H4 (cell line): ENCODE measurements around the gene SERINC2. TPM values are rescaled to one million over a fixed set of nuclear protein-coding genes. Genes with fewer than 3 reads are reported as not detected.
A peak's percentile ranks its signal among the peaks of the same experiment; 100 is the strongest.
"Not testable (repeated sequence)": the region's sequence is repeated elsewhere in the genome, so short reads cannot be mapped to it uniquely, and the experiment has no call there.

Experiments
- DNase-seq: peaks from one replicate; pipeline ENCODE4 v3.0.0-alpha.2; 2015; ENCODE audit warnings: low spot score
- total RNA-seq: library from RNA; depleted of rRNA; stranded (reverse); fragments of >200 nt; shearing (Covaris generic); gene quantifications from 2 replicates; pipeline ENCODE4 v1.2.3, GENCODE V29; 2014

Gene SERINC2
- total RNA-seq, 1 experiment from 2014 or later: 15.0 TPM

DNA sequence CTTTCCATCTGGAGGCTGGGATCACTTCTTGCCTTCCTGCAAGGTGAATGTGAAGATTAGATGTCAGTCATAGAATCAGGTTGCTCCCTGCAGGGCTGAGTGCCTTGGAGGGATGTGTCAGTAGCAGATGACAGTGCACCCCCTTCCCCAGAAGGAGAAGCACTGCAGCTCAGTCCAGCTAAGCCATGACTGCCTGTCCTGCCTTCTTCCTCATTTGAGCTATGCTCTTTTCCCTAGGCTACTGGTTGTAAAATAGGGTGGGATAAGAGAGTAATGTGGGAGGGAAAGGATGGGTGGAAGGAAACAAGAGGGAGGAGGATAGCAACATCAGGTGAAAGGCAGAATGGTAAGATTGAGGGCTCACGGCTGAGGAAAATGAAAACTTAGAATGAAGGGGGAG, 29.0 kb upstream of the SERINC2 start:
- DNase-seq: no peak

DNA sequence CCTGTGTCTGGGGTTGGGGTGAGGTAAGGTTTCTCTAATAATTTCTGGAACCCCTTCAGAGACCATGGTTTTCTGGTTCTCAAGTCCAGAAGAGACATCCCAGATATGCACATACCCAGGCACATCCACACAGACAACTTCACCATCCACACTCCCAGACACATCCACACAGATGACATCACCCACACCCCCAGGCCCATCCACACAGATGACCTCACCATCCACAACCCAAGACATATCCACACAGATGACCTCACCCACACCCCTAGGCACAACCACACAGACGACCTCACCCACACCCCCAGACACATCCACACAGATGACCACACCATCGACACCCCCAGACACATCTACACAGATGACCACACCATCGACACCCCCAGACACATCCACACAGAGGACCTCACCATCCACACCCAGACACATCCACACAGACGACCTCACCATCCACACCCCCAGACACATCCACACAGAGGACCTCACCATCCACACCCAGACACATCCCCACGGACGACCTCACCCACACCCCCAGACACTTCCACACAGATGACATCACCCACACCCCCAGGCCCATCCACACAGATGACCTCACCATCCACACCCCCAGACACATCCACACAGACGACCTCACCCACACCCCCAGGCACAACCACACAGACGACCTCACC, 26.3 kb upstream of the SERINC2 start:
- not testable (repeated sequence) for DNase-seq

DNA sequence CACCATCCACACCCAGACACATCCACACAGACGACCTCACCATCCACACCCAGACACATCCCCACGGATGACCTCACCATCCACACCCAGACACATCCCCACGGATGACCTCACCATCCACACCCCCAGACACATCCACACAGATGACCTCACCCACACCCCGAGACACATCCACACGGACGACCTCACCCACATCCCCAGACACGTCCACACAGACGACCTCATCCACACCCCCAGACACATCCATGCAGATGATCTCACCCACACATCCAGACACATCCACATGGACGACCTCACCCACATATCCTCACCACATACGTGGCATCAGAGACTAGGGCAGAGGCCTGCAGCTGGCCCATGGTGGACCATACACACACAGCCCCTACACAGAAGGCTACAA, 25.4 kb upstream of the SERINC2 start:
- DNase-seq: no peak

DNA sequence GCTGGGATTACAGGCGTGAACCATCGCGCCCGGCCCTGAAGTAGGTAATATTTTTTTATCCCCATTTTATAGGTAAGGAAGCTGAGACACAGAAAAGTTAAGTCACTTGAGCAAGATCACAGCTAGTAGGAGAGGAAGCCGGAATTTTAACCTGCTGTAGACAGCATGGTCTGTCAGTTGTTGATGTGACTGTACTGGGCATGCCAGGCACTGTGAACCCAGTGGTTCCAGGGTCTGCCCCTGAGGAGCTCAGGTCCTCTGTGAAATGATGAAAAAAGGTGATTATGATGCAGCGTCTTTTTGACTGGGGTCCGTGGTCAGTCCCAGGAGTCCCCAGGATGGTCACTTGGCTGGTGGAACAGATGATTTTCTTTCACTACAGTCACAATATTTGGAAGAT, 23.4 kb upstream of the SERINC2 start:
- DNase-seq: no peak

DNA sequence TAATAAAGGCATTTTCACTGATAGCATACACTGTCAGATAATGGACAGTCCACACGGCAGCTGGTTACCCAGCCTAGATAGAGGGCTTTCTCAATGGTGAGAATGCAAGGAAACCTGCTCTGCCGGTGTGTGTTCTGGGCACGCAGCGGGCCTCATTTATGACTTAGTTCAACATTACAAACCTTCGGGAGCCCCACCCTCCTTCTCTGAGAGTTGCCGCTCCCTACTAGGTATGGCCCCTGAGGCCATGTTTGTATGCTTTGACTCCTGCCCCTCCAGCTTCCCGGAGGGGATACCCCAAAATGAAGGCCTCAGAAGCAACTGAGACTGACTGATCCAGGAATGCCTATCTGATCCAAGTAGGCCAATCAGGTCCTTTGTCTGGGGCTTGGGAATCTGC, 22.9 kb upstream of the SERINC2 start:
- no peak for DNase-seq

DNA sequence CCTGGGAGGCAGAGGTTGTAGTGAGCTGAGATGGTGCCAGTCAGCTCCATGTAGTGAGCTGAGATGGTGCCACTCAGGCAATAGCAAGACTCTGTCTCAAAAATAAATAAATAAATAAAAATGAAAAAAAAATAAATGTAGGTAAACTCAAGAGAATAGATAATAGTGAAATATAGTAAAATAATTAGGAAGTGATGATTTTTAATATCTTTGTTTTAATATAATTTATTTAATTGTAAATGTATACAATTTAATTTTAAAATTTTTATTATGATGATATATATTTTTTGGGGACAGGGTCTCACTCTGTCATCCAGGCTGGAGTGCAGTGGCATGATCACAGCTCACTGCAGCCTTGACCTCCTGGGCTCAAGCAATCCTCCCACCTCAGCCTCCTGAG, 19.6 kb upstream of the SERINC2 start:
- DNase-seq: no peak

DNA sequence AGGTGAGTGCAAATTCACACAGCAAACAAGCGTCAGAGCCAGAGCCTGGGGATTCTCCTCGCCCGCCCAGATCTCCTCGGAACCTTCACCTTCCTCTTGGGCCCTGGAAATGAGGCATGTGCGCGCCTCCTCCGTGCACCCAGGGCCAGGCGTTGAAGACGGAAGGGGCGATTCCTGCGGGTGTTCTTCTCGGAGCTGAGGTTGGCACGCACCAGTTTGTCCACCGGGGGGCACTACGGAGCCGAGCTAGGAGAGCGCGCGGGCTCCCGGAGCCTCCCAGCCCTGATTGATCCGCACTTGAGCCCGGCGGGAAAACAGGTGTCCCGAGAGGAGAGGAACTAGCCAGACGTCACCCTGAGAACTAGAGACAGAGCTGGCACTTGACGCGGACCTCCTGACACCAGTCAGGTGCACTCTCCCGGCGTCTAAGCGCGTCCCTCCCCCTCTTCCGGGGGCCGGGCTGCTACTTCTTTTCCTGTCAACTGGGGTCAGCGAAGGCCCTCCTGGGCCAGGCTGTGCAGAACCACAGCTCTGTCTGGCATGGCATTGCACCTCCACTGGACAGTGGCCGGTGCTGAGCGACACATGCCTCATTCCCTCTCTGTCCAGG, 18.3 kb upstream of the SERINC2 start:
- peak; percentile 68 for DNase-seq

DNA sequence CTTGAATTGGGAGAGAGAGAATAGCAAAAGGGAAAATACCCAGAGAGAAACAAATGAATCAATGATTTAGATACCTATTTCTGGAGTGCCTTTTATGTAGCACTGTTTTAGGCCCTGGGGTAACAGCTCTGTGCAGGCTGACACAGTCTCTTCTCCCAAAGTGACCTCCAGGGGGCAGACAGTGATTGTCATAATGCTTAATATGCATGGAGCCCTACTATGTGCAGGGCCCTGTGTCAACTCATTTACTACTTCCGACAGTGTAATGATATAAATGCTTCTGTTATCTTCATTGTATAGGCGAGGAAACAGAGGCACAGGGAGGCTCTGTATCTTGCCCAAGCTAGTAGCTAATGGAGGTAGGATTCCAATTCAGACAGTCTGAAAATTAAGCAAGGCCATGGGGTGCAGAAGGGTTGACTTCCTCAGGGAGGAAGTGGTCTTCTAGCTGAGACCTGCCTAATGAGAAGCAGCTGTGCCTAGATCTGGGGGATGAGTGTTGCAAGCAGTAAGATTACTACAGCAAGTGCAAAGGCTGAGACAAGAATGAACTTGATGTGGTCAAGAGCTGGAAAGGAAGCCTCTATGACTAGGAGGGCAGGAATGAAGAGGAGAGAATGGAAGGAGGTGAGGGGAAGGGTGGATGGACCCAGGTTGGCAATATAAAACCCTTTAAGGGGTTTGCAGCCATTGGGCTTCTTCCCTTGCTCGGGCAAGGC, 16.2 kb upstream of the SERINC2 start:
- no peak for DNase-seq

DNA sequence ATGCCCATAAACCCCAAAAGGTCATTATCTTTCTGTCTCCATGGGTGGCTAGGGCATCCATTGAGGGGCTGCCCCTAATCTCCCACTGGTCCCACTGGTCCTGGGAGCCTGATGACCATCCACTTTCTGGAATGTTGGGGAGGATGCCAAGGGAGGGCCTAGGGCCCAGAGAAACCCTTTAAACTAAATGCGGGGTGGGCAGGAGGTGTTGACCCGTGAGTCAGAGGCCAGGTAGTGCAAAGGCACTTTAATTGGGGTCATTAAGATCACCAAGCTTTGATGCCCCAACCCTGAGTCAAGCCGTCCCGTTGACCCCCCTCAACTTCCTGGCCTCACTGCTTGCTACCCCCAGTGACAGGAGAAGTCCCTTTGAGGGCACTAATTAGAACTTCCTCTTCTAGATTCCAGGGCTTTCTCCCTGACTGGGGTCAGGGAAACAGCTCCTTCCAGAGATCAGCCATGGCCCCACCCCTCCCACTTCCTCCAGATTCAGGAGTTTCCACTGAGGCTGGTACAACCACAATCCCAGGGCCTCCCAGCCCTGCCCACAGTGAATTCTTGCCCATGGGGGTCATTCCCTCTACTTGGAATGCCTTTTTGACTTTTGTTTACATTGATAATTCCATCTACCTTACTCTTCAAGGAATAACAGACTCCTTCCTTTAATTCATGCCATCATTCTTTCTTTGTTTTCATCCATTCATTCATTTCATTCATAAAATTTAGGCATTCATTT, 15.5 kb upstream of the SERINC2 start:
- DNase-seq: no peak

DNA sequence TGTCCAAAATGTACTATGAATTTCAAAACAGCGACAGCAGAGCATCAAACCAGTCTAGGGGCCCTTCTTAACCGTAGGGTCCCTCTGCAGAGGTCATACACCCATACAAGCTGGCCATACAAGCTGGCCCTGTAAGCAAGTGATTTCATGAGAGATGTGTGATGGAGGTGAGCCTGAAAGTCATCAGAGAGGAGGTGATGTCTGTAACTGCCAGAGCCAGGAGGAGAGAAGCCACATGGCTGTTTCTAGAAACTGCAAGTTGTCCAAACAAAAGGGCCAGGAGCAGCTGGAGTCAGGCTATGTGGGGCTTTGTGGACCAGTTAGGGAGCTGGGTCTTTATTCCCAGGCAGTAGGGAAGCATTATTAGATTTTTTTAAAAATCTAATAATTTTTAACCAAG, 14.8 kb upstream of the SERINC2 start:
- no peak for DNase-seq

DNA sequence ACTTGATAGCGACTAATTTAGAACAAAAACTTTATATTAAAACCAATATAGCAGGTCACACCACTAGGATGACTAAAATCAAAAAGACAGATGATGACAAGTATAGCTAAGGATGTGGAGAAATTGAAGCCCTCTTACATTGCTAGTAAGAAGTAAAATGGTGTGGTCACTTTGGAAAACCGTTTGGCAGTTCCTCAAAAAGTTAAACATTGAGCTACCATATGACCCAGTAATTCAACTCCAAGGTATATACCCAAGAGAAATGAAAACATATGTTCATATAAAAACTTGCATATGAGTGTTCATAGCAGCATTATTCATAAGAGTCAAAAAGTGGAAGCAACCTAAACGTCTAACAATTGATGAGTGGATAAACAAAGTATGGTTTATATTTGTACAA, 13.0 kb upstream of the SERINC2 start:
- DNase-seq: no peak

DNA sequence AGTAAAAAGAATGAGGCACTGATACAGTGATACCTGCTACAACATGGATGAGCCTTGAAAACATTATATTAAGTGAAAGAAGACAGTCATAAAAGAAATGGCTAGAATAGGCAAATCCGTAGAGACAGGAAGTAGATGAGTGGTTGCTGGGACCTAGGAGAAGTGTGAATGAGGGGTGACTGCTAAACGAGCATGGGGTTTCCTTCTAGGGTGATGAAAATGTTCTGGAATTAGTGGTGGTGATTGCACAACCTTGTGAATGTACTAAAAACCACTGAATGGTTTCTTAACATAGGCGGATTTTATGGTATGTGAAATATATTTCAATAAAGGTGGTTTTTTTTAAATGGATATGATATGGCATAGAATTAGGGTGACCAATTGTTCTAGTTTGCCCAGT, 12.6 kb upstream of the SERINC2 start:
- no peak for DNase-seq

DNA sequence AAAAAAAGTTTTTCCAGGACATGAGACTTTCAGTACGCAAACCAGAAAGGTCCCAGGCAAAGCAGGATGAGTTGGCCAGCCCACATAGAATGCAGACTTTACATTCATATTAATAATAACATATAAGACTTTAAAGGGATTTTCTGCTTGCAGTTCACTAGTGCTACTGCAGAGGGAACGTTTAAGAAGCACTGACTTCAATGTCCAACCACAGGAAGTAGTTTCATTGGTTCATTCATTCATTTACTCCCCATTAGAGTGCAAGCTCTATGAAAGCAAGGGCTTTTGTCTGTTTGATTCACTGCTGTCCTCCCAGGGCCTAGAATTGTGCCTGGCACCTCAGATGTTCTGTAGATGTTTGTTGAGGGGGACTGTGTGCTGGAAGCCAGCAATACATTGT, 11.8 kb upstream of the SERINC2 start:
- no peak for DNase-seq

DNA sequence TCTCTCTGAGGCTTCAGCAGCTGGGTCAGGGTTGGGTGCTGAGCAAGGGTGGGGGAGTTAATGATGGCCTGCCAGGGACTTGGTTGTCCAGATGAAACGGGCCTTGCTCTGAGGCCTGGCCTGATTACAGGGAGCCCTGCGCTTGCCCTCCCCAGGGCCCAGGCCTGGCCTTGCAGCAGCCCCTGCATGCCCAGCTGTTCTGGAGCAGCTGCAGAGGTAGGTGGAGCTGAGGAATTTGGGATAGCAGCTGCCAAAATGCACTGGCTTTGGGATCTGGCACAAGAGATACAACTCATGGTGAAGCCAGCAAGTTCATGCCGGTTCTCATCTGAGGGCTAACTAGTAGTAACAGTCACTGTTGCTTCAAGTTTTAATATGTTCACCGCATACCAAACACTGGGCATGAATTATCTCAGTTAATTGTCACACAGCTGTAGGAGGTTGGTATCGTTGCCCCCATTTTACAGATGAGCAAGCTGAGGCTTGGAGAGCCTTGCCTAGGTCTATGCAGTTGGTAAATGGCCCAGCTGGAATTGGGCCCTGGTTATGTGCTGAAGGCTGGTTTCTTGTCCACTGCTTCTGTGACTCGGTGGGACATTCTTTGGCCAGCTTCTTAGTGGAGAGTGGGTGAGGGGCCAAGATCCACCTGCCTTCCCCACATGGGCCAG, 7.3 kb upstream of the SERINC2 start:
- no peak for DNase-seq

DNA sequence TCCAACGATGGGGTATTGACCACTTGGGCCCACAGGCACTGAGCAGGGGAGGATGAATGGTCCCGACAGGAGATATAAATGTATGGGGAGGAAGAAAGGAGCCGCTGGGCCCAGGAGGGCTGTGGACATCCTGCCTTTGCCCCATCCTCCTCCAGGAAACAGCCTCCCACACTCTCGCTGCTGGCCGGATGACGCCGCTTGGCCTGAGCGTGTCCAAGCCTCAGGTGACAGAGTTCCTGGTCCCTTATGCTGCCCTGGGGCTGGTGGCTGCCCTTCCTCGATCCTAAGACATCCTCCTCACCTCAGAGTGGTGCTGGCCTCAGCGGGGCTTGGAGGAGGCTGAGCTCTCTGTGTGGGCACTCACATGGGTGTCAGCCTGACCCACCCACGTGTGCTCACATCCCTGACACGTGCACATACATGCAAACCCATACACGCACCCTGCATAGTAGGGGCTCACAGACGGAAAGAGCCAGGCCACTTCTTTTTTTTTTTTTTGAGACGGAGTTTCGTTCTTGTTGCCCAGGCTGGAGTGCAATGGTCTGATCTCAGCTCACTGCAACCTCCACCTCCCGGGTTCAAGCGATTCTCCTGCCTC, 5.9 kb upstream of the SERINC2 start:
- no peak for DNase-seq

DNA sequence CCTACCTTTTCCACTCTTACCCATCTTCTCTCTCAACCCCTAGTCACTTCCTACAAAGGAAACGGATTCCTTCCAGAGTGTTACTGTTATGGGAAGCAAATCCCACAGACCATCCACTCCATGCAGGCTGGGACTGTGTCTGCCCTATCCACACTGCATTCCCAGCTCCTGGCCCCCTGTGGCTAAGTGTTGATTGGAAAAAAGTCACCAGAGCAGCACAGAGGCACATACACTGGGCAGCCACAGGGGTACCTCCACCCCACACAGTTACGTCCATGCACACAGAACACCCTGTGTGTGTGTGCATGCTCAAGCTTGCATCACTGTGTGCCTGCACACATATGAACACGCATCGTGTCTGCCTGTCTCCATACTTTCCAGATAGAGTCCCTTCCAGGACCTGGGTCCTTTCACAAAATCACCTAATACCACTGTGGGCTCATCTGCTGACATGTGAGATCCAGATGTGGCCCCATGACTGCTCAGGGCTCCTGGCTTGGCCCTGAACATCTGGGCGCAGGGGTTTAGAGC, 4.2 kb upstream of the SERINC2 start:
- DNase-seq: no peak

DNA sequence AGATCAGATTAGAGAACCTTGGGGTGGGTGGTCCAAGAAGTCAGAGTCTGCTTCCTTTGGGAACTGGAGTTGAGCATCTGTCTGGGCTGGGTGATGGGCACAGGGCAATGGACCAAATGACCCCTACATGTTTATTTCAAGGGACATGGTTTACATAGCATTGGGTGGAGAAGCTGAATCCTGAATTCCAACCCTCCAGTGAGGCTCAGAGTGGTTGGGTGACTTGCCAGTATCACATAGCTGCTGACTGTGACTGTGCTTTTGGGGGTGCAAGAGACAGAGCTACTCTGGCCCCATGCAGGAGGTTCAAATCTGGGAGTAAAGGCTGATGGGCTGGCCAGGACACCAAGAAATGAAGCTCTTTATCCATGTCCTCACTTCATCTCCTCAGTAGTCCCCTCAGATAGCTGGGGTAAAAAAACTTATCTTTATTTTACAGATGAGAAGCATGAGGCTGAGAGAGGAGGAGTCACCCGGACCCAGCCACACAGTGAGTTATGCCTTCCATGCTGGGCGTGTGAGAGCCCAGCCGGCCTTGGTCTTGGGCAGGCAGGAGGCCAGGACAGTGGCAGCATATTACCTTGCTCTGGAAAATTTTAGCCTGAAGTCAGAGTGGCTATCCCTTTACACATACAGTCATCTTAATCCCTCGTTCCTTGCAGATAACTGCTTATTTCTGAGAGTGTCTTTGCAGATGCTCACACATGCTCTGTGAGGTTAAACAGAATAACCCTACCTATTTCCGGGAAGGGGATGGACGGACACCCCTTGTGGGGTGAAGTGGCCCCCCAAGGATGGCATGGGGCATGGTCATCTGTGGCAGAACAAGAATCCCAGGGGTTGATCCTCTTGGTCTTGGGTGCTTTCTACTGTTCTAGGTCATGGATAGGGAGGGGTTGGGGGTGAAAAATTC, 2.8 kb upstream of the SERINC2 start:
- no peak for DNase-seq

DNA sequence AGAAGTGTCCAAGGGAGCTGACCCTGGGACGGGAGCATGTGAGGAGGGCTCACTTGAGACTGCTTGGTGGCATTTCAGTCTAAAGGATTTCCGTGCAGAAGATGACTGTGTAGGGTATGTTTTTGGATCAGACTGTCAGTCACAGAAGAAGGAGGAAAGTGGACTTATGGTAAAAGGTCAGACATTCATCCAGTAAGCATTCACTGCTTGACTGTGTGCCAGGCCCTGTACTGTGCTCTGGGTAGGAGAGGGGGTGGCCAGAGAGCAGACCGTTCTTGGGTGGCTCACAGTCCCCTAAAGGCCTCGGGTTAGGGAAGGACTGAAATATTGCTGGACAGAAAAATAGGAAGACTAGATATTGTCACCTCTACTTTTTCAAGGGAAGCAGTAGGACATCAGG, 2.1 kb upstream of the SERINC2 start:
- DNase-seq: no peak

DNA sequence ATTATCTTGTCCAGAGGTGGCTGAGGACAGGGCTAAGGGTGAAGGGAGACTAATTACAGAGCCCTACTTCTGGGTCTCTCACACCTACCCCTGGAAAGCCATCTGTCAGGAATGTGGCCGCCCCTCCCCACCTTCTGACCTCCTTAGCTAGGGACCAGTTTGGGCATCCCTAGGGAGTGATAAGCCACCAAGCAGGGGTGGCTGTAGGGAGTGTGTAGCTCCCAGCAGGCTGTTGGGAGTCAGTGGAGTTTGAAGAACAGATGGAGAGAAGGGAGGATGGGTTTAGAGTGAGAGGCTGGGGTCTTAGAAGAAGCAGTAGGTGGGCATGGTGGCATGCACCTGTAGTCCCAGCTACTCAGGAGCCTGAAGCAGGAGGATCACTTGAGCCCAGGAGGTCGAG, 808 bp upstream of the SERINC2 start:
- DNase-seq: no peak

DNA sequence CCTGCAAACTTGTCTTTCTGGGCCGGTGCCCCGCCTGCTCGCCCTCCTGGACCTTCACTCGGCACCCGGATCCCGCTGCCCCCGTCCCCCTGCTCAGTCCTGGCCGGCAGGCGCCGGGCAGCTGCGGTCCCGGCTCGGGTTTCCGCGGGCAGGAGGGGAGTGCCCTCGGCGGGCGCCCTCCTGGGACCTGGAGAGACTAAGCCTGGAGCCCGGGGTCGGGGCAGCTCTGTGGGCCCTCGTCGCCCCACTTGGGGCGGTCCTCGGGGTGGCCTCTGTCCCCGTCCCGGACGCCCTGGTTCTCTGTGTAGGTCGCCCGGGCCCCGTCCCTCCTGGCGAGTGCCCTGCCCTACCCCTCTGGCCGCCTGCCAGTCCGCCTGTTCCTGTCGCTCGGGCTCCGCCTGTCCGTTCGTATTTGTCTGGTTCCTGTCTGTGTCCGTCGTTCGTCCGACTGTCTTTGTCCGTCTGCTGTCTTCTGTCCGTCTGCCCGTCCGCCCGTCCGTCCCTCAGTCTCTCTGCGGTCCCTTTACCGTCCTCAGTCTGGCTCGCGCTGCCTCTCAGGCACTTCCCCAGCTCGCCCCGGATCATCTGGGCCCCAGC, 490 bp downstream of the SERINC2 start:
- DNase-seq: peak; percentile 25
